K562 treated with DMSO at 1 percent for 4 hours (cell line): Measurements from ENCODE around the gene RPL15. TPM values are rescaled to one million over a fixed set of nuclear protein-coding genes. Genes with fewer than 3 reads are reported as not detected.

ENCODE experiments used
- total RNA-seq: library from RNA; unstranded; fragments of 300-600 nt; gene quantifications from 2 replicates; pipeline ENCODE4 v1.2.3, GENCODE V29; 2022; ENCODE audit not compliant: insufficient read depth

Gene RPL15
- 4,943 and 5,364 TPM in 2 replicates for total RNA-seq

DNA sequence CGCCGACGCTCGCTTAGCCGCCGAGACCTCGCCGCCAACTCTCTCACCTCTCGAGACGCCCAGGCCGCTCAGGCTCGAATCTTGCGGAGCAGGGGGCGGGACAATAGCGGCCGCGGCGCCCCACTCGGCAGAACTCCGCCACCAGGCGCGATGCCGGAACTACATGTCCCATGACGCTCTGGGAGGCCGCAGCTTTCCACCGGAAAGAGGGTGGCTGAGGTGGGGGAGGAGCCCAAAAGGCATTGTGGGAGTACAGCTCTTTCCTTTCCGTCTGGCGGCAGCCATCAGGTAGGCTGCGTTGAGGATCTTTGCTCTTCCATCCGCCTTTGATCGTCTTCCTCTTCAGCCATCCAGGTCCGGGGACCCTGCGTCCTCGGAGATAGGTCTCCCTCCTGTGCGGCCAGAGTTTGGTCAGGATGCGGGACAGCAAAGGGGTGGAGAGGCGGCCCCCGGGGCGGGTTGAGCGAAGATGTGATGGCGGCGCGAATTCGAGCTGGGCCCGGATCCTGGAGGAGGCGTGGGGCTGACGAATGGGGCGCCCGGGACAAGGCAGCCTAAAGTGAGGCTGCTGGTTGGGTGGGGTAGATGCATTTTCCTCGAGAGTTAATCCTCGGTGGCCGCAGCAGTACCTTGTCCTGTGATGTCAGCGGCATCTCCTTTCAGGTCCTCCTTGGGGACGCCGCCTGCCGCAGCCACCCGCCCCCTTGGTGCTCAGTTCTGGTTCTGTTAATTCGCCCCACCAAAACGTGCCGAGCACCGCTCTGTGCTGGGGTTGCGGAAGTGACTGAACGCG, at the start of gene RPL15, which contains the start of gene NKIRAS1:
Gene RPL15 (plus strand): TSS at position 247 of the 793 bp plus-strand sequence. CDS start 728 bp downstream, outside the sequence.
Gene NKIRAS1 (minus strand): TSS at position 105 of the 793 bp plus-strand sequence. CDS start 6,086 bp downstream, outside the sequence.

GRCh38 chr3:23944861-23945662, 28.1 kb downstream of the RPL15 start, which contains the start of gene NR1D2:
NR1D2 (plus strand) TSS chr3:23945286; CDS start chr3:23945579, 293 bp downstream.

Other genes with a start within 250 kb of the RPL15 start
- gene UBE2E1, start 111.2 kb upstream of the RPL15 start, total RNA-seq: 63.5 and 69.0 TPM in 2 replicates
- 5.4 and 5.7 TPM in 2 replicates for gene NKIRAS1, start 142 bp upstream of the RPL15 start, total RNA-seq
- 5.0 and 6.2 TPM in 2 replicates for gene NR1D2, start 28.2 kb downstream of the RPL15 start, total RNA-seq